Liver (tissue), 9 donors: ENCODE data around the gene DAPK1. TPM values are rescaled to one million over a fixed set of nuclear protein-coding genes. Genes with fewer than 3 reads are reported as not detected.

ENCODE experiments used
- DNase-seq: peaks from one replicate; pipeline ENCODE4 v3.0.0-alpha.2; 2017; ENCODE audit warnings: low spot score
- H3K27ac ChIP-seq, 2 donors: one replicate each; pipeline ENCODE4 v1.7.0; 2013; ENCODE audit warnings: inconsistent platforms in 2 of 2, low read length in 2 of 2, control low read depth in 1 of 2, low read depth in 1 of 2, mild to moderate bottlenecking in 1 of 2
- H3K27me3 ChIP-seq, 4 donors: one replicate each; pipeline versions ENCODE4 v1.6.1 to v1.7.0; 2013; ENCODE audit warnings: low read length in 3 of 4, inconsistent platforms in 1 of 4, mild to moderate bottlenecking in 1 of 4, moderate library complexity in 1 of 4; ENCODE audit not compliant: control insufficient read depth in 4 of 4, insufficient read depth in 4 of 4
- H3K36me3 ChIP-seq, 4 donors: one replicate each; pipeline versions ENCODE4 v1.6.1 to v1.7.0; 2013; ENCODE audit warnings: low read length in 3 of 4, mild to moderate bottlenecking in 3 of 4, low read depth in 1 of 4, moderate library complexity in 1 of 4; ENCODE audit not compliant: control insufficient read depth in 4 of 4, insufficient read depth in 3 of 4
- H3K4me1 ChIP-seq, 4 donors: one replicate each; pipeline versions ENCODE4 v1.6.1 to v1.7.0; 2013; ENCODE audit warnings: low read length in 3 of 4, mild to moderate bottlenecking in 3 of 4, moderate library complexity in 1 of 4; ENCODE audit not compliant: control insufficient read depth in 4 of 4, insufficient read depth in 4 of 4
- H3K4me3 ChIP-seq, 3 donors: one replicate each; pipeline versions ENCODE4 v1.6.1 to v1.7.0; 2013; ENCODE audit warnings: low read length in 3 of 3, control low read depth in 1 of 3, low read depth in 1 of 3, mild to moderate bottlenecking in 1 of 3
- H3K9ac ChIP-seq, 2 donors: one replicate each; pipeline ENCODE4 v1.7.0; 2013; ENCODE audit warnings: low read length in 2 of 2, mild to moderate bottlenecking in 2 of 2, moderate library complexity in 2 of 2, control low read depth in 1 of 2, low read depth in 1 of 2
- H3K9me3 ChIP-seq, 4 donors: one replicate each; pipeline versions ENCODE4 v1.6.1 to v1.7.0; 2013; ENCODE audit warnings: low read length in 3 of 4; ENCODE audit not compliant: control insufficient read depth in 4 of 4
- EGR1 ChIP-seq, 2 donors: IDR thresholded peaks; 2 replicates each; pipeline ENCODE4 v1.6.1; 2016 to 2018; ENCODE audit warnings: antibody characterized with exemption in 2 of 2, low read depth in 2 of 2
- FOXA1 ChIP-seq: IDR thresholded peaks from 2 replicates; pipeline ENCODE4 v1.6.1; 2016; ENCODE audit warnings: antibody characterized with exemption
- FOXA2 ChIP-seq: IDR thresholded peaks from 2 replicates; pipeline ENCODE4 v1.6.1; 2016; ENCODE audit warnings: antibody characterized with exemption
- GABPA ChIP-seq, 2 donors: IDR thresholded peaks in 1 of 2; conservative IDR thresholded peaks in 1 of 2; 2 replicates each; pipeline ENCODE4 v1.6.1; 2016; ENCODE audit warnings: antibody characterized with exemption in 2 of 2, mild to moderate bottlenecking in 1 of 2, moderate library complexity in 1 of 2
- HNF4A ChIP-seq, 2 donors: conservative IDR thresholded peaks; 2 replicates each; pipeline ENCODE4 v1.6.1; 2016; ENCODE audit warnings: antibody characterized with exemption in 2 of 2, mild to moderate bottlenecking in 2 of 2
- HNF4G ChIP-seq: IDR thresholded peaks from 2 replicates; pipeline ENCODE4 v1.6.1; 2016; ENCODE audit warnings: antibody characterized with exemption
- JUND ChIP-seq, 2 donors: IDR thresholded peaks; 2 replicates each; pipeline ENCODE4 v1.6.1; 2016; ENCODE audit warnings: antibody characterized with exemption in 2 of 2
- NR2F2 ChIP-seq: IDR thresholded peaks from 2 replicates; pipeline ENCODE4 v1.6.1; 2016; ENCODE audit warnings: antibody characterized with exemption
- RAD21 ChIP-seq, 2 donors: IDR thresholded peaks; 2 replicates each; pipeline ENCODE4 v1.6.1; 2016; ENCODE audit warnings: antibody characterized with exemption in 2 of 2, mild to moderate bottlenecking in 2 of 2
- RXRA ChIP-seq, 2 donors: IDR thresholded peaks; 2 replicates each; pipeline ENCODE4 v1.6.1; 2017 to 2018; ENCODE audit warnings: antibody characterized with exemption in 2 of 2, mild to moderate bottlenecking in 1 of 2
- SP1 ChIP-seq: IDR thresholded peaks from 2 replicates; pipeline ENCODE4 v1.6.1; 2018; ENCODE audit warnings: antibody characterized with exemption, mild to moderate bottlenecking
- TAF1 ChIP-seq: conservative IDR thresholded peaks from 2 replicates; pipeline ENCODE4 v1.6.1; 2016; ENCODE audit warnings: antibody characterized with exemption, mild to moderate bottlenecking
- YY1 ChIP-seq: IDR thresholded peaks from 2 replicates; pipeline ENCODE4 v1.6.1; 2016; ENCODE audit warnings: antibody characterized with exemption, mild to moderate bottlenecking
- polyA plus RNA-seq, 2 donors: library from polyadenylated mRNA; stranded (reverse) in 1 of 2; unstranded in 1 of 2; fragments of 200-250 nt in 1 of 2; fragments of >200 nt in 1 of 2; fragmentation: Nextera tagmentation in 1 of 2; extraction: Ambion mirVana in 1 of 2; gene quantifications; one replicate each; pipeline versions ENCODE4 v1.2.1 to v1.2.3, GENCODE V29; 2013 to 2015
- total RNA-seq, 2 donors: library from RNA; depleted of rRNA; stranded (reverse); fragments of >200 nt; gene quantifications; one replicate each; pipeline ENCODE4 v1.2.3, GENCODE V29; 2014
- TF ChIP-seq, protein P1 (sequence below): IDR thresholded peaks from 2 replicates; pipeline ENCODE4 v1.6.1; 2016; ENCODE audit warnings: antibody characterized with exemption
- TF ChIP-seq, protein P2 (sequence below): IDR thresholded peaks from 2 replicates; pipeline ENCODE4 v1.6.1; 2016; ENCODE audit warnings: antibody characterized with exemption, mild to moderate bottlenecking
- TF ChIP-seq, protein P3 (sequence below): IDR thresholded peaks from 2 replicates; pipeline ENCODE4 v1.6.1; 2016; ENCODE audit warnings: antibody characterized with exemption
- TF ChIP-seq, protein P4 (sequence below): IDR thresholded peaks from 2 replicates; pipeline ENCODE4 v1.6.1; 2016; ENCODE audit warnings: antibody characterized with exemption
- TF ChIP-seq, protein P5 (sequence below): fragments of 150-350 bp; IDR thresholded peaks from 2 replicates; pipeline ENCODE4 v1.5.1; 2017; ENCODE audit warnings: improper control_type of control experiment, low read depth, low read length; ENCODE audit not compliant: missing input control
- donor health status: healthy.
- donor health status: healthy.
- donor health status: healthy.
- donor health status: healthy.
- donor health status: healthy.

The DAPK1 gene
- total and polyA plus RNA-seq, 4 donors, result 14.0 to 40.8 (median 21.8) TPM

DNA sequence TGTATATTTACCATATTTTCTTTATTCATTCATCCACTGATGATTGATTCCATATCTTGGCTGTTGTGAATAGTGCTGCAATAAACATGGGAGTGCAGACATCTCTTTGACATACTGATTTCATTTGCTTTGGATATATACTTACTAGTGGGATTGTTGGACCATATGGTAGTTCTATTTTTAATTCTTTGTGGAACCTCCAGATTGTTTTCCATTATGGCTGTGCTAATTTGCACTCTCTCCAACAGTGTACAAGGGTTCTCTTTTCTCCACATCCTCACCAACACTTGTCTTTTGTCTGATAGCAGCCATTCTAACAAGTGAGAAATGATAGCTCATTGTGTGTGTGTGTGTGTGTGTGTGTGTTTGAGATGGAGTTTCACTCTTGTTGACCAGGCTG lies 86.7 kb downstream of the DAPK1 start:
- Histone ChIP-seq H3K9me3 (no peaks in the 10 kb centered on the region), H3K36me3 (no peaks in the 10 kb centered on the region), H3K4me3 (no peak overlapping the region), H3K9ac (no peak overlapping the region), H3K4me1 (peaks cover 13 to 60% (median 40%) of the 10 kb centered on the region in 4 donors), H3K27ac (no peak overlapping the region), H3K27me3 (no peaks in the 10 kb centered on the region)
- no peak for TF ChIP-seq RAD21 (IDR thresholded peaks at IDR 0.05)
- no peak for TF ChIP-seq NR2F2
- TF ChIP-seq FOXA1, result no peak
- no peak for TF ChIP-seq GABPA (IDR thresholded peaks at IDR 0.05 in 1 of 2, conservative IDR thresholded peaks at IDR 0.05 in 1 of 2)
- TF ChIP-seq RXRA (IDR thresholded peaks at IDR 0.05), result no peak
- TF ChIP-seq HNF4A (conservative IDR thresholded peaks at IDR 0.05), result no peak
- no peak for TF ChIP-seq EGR1 (IDR thresholded peaks at IDR 0.05; ENCODE audit: low read depth in 2 of 2)
- TF ChIP-seq, protein P1, sequence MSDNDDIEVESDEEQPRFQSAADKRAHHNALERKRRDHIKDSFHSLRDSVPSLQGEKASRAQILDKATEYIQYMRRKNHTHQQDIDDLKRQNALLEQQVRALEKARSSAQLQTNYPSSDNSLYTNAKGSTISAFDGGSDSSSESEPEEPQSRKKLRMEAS, result no peak
- TF ChIP-seq, protein P2, sequence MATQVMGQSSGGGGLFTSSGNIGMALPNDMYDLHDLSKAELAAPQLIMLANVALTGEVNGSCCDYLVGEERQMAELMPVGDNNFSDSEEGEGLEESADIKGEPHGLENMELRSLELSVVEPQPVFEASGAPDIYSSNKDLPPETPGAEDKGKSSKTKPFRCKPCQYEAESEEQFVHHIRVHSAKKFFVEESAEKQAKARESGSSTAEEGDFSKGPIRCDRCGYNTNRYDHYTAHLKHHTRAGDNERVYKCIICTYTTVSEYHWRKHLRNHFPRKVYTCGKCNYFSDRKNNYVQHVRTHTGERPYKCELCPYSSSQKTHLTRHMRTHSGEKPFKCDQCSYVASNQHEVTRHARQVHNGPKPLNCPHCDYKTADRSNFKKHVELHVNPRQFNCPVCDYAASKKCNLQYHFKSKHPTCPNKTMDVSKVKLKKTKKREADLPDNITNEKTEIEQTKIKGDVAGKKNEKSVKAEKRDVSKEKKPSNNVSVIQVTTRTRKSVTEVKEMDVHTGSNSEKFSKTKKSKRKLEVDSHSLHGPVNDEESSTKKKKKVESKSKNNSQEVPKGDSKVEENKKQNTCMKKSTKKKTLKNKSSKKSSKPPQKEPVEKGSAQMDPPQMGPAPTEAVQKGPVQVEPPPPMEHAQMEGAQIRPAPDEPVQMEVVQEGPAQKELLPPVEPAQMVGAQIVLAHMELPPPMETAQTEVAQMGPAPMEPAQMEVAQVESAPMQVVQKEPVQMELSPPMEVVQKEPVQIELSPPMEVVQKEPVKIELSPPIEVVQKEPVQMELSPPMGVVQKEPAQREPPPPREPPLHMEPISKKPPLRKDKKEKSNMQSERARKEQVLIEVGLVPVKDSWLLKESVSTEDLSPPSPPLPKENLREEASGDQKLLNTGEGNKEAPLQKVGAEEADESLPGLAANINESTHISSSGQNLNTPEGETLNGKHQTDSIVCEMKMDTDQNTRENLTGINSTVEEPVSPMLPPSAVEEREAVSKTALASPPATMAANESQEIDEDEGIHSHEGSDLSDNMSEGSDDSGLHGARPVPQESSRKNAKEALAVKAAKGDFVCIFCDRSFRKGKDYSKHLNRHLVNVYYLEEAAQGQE, result no peak
- TF ChIP-seq TAF1, result no peak
- TF ChIP-seq JUND (IDR thresholded peaks at IDR 0.05), result no peak
- TF ChIP-seq, protein P3, sequence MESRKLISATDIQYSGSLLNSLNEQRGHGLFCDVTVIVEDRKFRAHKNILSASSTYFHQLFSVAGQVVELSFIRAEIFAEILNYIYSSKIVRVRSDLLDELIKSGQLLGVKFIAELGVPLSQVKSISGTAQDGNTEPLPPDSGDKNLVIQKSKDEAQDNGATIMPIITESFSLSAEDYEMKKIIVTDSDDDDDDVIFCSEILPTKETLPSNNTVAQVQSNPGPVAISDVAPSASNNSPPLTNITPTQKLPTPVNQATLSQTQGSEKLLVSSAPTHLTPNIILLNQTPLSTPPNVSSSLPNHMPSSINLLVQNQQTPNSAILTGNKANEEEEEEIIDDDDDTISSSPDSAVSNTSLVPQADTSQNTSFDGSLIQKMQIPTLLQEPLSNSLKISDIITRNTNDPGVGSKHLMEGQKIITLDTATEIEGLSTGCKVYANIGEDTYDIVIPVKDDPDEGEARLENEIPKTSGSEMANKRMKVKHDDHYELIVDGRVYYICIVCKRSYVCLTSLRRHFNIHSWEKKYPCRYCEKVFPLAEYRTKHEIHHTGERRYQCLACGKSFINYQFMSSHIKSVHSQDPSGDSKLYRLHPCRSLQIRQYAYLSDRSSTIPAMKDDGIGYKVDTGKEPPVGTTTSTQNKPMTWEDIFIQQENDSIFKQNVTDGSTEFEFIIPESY, result no peak
- TF ChIP-seq, protein P4, sequence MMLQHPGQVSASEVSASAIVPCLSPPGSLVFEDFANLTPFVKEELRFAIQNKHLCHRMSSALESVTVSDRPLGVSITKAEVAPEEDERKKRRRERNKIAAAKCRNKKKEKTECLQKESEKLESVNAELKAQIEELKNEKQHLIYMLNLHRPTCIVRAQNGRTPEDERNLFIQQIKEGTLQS, result no peak
- TF ChIP-seq, protein P5, sequence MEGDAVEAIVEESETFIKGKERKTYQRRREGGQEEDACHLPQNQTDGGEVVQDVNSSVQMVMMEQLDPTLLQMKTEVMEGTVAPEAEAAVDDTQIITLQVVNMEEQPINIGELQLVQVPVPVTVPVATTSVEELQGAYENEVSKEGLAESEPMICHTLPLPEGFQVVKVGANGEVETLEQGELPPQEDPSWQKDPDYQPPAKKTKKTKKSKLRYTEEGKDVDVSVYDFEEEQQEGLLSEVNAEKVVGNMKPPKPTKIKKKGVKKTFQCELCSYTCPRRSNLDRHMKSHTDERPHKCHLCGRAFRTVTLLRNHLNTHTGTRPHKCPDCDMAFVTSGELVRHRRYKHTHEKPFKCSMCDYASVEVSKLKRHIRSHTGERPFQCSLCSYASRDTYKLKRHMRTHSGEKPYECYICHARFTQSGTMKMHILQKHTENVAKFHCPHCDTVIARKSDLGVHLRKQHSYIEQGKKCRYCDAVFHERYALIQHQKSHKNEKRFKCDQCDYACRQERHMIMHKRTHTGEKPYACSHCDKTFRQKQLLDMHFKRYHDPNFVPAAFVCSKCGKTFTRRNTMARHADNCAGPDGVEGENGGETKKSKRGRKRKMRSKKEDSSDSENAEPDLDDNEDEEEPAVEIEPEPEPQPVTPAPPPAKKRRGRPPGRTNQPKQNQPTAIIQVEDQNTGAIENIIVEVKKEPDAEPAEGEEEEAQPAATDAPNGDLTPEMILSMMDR, result no peak
- TF ChIP-seq SP1, result no peak
- no peak for TF ChIP-seq FOXA2
- TF ChIP-seq YY1, result no peak
- no peak for TF ChIP-seq HNF4G
- DNase-seq, result no peak
